PC-9 (cell line): ENCODE results near the gene ETFA. TPM values are rescaled to one million over a fixed set of nuclear protein-coding genes. Genes with fewer than 3 reads are reported as not detected.
A peak's percentile ranks its signal among the peaks of the same experiment; 100 is the strongest.

Source experiments
- BruUV-seq: library from RNA; stranded (reverse); fragments of 400-500 nt; replicated peaks from 2 replicates; lab custom pipeline; 2021; lab: Mats Ljungman, UMichigan
- CTCF ChIA-PET: fragments of 300-600 bp; sonication (Branson Sonifier 250); formaldehyde crosslinking; loops from one replicate; lab custom pipeline; 2022; ENCODE audit warnings: antibody characterized with exemption; lab: Charles Lee
- POLR2A ChIA-PET: fragments of 300-600 bp; sonication (Branson Sonifier 250); formaldehyde crosslinking; loops from one replicate; lab custom pipeline; 2022; ENCODE audit warnings: antibody characterized with exemption; ENCODE audit not compliant: unreplicated experiment; lab: Charles Lee
- DNase-seq, 2 experiments: peaks; one replicate each; pipeline versions ENCODE4 v3.0.0 to v3.0.0-alpha.2; 2015 to 2022; ENCODE audit warnings: mixed read lengths in 1 of 2
- H2AFZ ChIP-seq: fragments of 200-600 bp; sonication (generic); 2 replicates; pipeline ENCODE4 v1.8.1; 2017; ENCODE audit warnings: antibody characterized with exemption
- H3F3A ChIP-seq: fragments of 200-600 bp; sonication (generic); 2 replicates; pipeline ENCODE4 v1.8.1; 2017; ENCODE audit warnings: antibody characterized with exemption, mild to moderate bottlenecking, low read depth; ENCODE audit not compliant: insufficient read depth
- H3K27ac ChIP-seq: fragments of 200-600 bp; sonication (generic); 2 replicates; pipeline ENCODE4 v1.6.1; 2016; ENCODE audit warnings: mixed run types
- H3K27me3 ChIP-seq: fragments of 200-600 bp; sonication (generic); 2 replicates; pipeline ENCODE4 v1.6.1; 2016; ENCODE audit warnings: low read depth, mixed run types; ENCODE audit not compliant: insufficient read depth
- H3K36me3 ChIP-seq: fragments of 200-600 bp; sonication (generic); 2 replicates; pipeline ENCODE4 v1.6.1; 2016; ENCODE audit warnings: low read depth, mixed run types
- H3K4me1 ChIP-seq: fragments of 200-600 bp; sonication (generic); replicated peaks from 2 replicates; pipeline ENCODE4 v1.6.1; 2016; ENCODE audit warnings: mixed run types; ENCODE audit not compliant: insufficient read depth
- H3K4me2 ChIP-seq: fragments of 200-600 bp; sonication (generic); 2 replicates; pipeline ENCODE4 v1.6.1; 2017; ENCODE audit warnings: mixed run types
- H3K4me3 ChIP-seq: fragments of 200-600 bp; sonication (generic); 2 replicates; pipeline ENCODE4 v1.6.1; 2016; ENCODE audit warnings: mixed run types
- H3K79me2 ChIP-seq: fragments of 200-600 bp; sonication (generic); 2 replicates; pipeline ENCODE4 v1.6.1; 2017; ENCODE audit warnings: low read depth, mixed run types
- H3K9me2 ChIP-seq: fragments of 200-600 bp; sonication (generic); 2 replicates; pipeline ENCODE4 v1.8.1; 2017; ENCODE audit warnings: mild to moderate bottlenecking; ENCODE audit not compliant: insufficient read depth
- H3K9me3 ChIP-seq: fragments of 200-600 bp; sonication (generic); 2 replicates; pipeline ENCODE4 v1.8.1; 2016; ENCODE audit warnings: low read depth; ENCODE audit not compliant: insufficient read depth
- H4K20me1 ChIP-seq: fragments of 200-600 bp; sonication (generic); 2 replicates; pipeline ENCODE4 v1.8.1; 2017; ENCODE audit not compliant: insufficient read depth
- CTCF ChIP-seq: fragments of 200-600 bp; sonication (generic); conservative IDR thresholded peaks from 2 replicates; pipeline ENCODE4 v1.6.1; 2017; ENCODE audit warnings: mixed run types, antibody characterized with exemption, mild to moderate bottlenecking, moderate library complexity
- EZH2 ChIP-seq: fragments of 200-600 bp; sonication (generic); IDR thresholded peaks from 2 replicates; pipeline ENCODE4 v1.8.0; 2017; ENCODE audit warnings: antibody characterized with exemption, low read depth
- intact Hi-C: fragments of 100-400 bp; cut with micrococcal nuclease; formaldehyde crosslinking; loops from one replicate; pipeline ENCODE4 v1.10.0; 2022; ENCODE audit not compliant: unreplicated experiment
- total RNA-seq: library from RNA; stranded (reverse); gene quantifications from 2 replicates; pipeline ENCODE4 v1.2.3, GENCODE V29; 2021

Gene ETFA
- total RNA-seq, 1 experiment from 2014 or later = 187 TPM

GRCh38 chr15:76328106-76328696 is 16.9 kb upstream of the ETFA start:
- no peaks in the 10 kb centered on the region for H3K9me3 ChIP-seq
- H3K4me2 ChIP-seq = no peak overlapping the region
- no peak for TF ChIP-seq CTCF
- no peak for TF ChIP-seq EZH2
- no peaks in the 10 kb centered on the region for H3K9me2 ChIP-seq
- H4K20me1 ChIP-seq = no peaks in the 10 kb centered on the region
- no peak overlapping the region for H2AFZ ChIP-seq
- peaks cover 22% of the 10 kb centered on the region for H3K4me1 ChIP-seq
- ChIA-PET POLR2A (no interaction called here), CTCF (no interaction called here)
- no peak overlapping the region; the same call in 1 of the 2 replicates for H3K27ac ChIP-seq
- BruUV-seq = no TSS peak
- H3K4me3 ChIP-seq = no peak overlapping the region
- peaks cover 5% of the 10 kb centered on the region; the same call in 1 of the 2 replicates for H3F3A ChIP-seq
- H3K79me2 ChIP-seq = no peaks in the 10 kb centered on the region
- H3K27me3 ChIP-seq = no peaks in the 10 kb centered on the region
- H3K36me3 ChIP-seq = no peaks in the 10 kb centered on the region
- intact Hi-C loops = no loop called here
- no peak for DNase-seq

GRCh38 chr15:76327191-76328105 is 16.2 kb upstream of the ETFA start:
- POLR2A ChIA-PET = interaction anchor here (0.6 kb wide), 1 partner anchor 254 kb away, joined by 3 read pairs; no protein-coding TSS in a partner anchor

More at GRCh38 chr15:76327191-76328105, 16.2 kb upstream of the ETFA start:
- TF ChIP-seq CTCF (no peak), EZH2 (no peak)
- Histone ChIP-seq H4K20me1 (no peaks in the 10 kb centered on the region), H3K36me3 (no peaks in the 10 kb centered on the region), H3K79me2 (no peaks in the 10 kb centered on the region), H3K27ac (no peak overlapping the region; the same call in 1 of the 2 replicates), H3K9me3 (no peaks in the 10 kb centered on the region), H3K4me2 (peak overlapping the region; percentile 22; the same call in 1 of the 2 replicates), H3F3A (peaks cover 5% of the 10 kb centered on the region; the same call in 1 of the 2 replicates), H3K4me3 (no peak overlapping the region), H3K9me2 (no peaks in the 10 kb centered on the region), H3K4me1 (peaks cover 22% of the 10 kb centered on the region), H3K27me3 (no peaks in the 10 kb centered on the region), H2AFZ (no peak overlapping the region)
- BruUV-seq = no TSS peak
- intact Hi-C loops = loop anchor here (2.0 kb wide), 1 partner anchor 15 kb away; no protein-coding TSS in a partner anchor
- peak in 1 of 2 experiments; percentile 50 for DNase-seq
- CTCF ChIA-PET = interaction anchor here (0.7 kb wide), 1 partner anchor 328 kb away, joined by 3 read pairs; no protein-coding TSS in a partner anchor
